Endothelial cell of umbilical vein (primary cell): ENCODE data around the gene YWHAG.
"Not testable (repeated sequence)": the region's sequence is repeated elsewhere in the genome, so short reads cannot be mapped to it uniquely, and the experiment has no call there.

ENCODE experiments used
- CTCF ChIP-seq, 2 donors: IDR thresholded peaks; 1 replicate in 1 of 2; 2 replicates in 1 of 2; pipeline ENCODE4 v1.5.1; 2011; ENCODE audit warnings: low read length in 2 of 2, mild to moderate bottlenecking in 2 of 2, moderate library complexity in 2 of 2, control low read depth in 1 of 2, inconsistent platforms in 1 of 2, low read depth in 1 of 2; ENCODE audit not compliant: insufficient read depth in 1 of 2; ENCODE audit errors: extremely low read depth in 1 of 2
- EZH2 ChIP-seq: IDR thresholded peaks from 2 replicates; pipeline ENCODE4 v1.6.1; 2012; ENCODE audit warnings: borderline replicate concordance, low read depth, mild to moderate bottlenecking, moderate library complexity, low read length, inconsistent platforms; ENCODE audit not compliant: severe bottlenecking
- MAX ChIP-seq: IDR thresholded peaks from 2 replicates; pipeline ENCODE4 v1.6.1; 2011; ENCODE audit not compliant: insufficient read depth, insufficient read length
- MYC ChIP-seq: IDR thresholded peaks from one replicate; pipeline ENCODE4 v1.6.1; 2011; ENCODE audit warnings: mild to moderate bottlenecking, low read depth, low read length
- POLR2A ChIP-seq: IDR thresholded peaks from 2 replicates; pipeline ENCODE4 v1.6.1; 2012; ENCODE audit warnings: low read depth, mild to moderate bottlenecking, control low read depth, low read length
- POLR2AphosphoS5 ChIP-seq: IDR thresholded peaks from 2 replicates; pipeline ENCODE4 v1.6.1; 2012; ENCODE audit warnings: low read depth, mild to moderate bottlenecking, control low read depth, low read length, moderate library complexity; ENCODE audit not compliant: insufficient read depth

- not testable (repeated sequence) for TF ChIP-seq CTCF (IDR thresholded peaks at IDR 0.05; ENCODE audit: extremely low read depth in 1 of 2, insufficient read depth in 1 of 2, low read depth in 1 of 2, low read length in 2 of 2); POLR2A; EZH2; MAX; POLR2AphosphoS5; MYC
Measured at GRCh38 chr7:76395605-76395964, 36.8 kb upstream of the YWHAG start.
